Aorta (tissue), 5 donors: ENCODE measurements around the gene LMNTD1. TPM values are rescaled to one million over a fixed set of nuclear protein-coding genes. Genes with fewer than 3 reads are reported as not detected.
"Not testable (repeated sequence)": the region's sequence is repeated elsewhere in the genome, so short reads cannot be mapped to it uniquely, and the experiment has no call there.

Experiments used
- ATAC-seq: fragments of 200-7000 bp; cut with Tn5 transposase; one replicate; pipeline ENCODE4 v1.9.1; 2022; ENCODE audit warnings: moderate library complexity; ENCODE audit not compliant: low FRiP score
- DNase-seq, 2 donors: peaks; one replicate each; pipeline ENCODE4 v3.0.0-alpha.2; 2020
- H3K27ac ChIP-seq, 2 donors: one replicate each; pipeline ENCODE4 v1.5.1; 2013; ENCODE audit warnings: low read length in 2 of 2, mild to moderate bottlenecking in 2 of 2, moderate library complexity in 2 of 2, control low read depth in 1 of 2, inconsistent platforms in 1 of 2, low read depth in 1 of 2
- H3K27me3 ChIP-seq, 2 donors: one replicate each; pipeline ENCODE4 v1.6.1; 2013; ENCODE audit warnings: control low read depth in 1 of 2, low read length in 1 of 2, mild to moderate bottlenecking in 1 of 2, moderate library complexity in 1 of 2; ENCODE audit not compliant: insufficient read depth in 2 of 2, control insufficient read depth in 1 of 2
- H3K36me3 ChIP-seq, 2 donors: one replicate each; pipeline ENCODE4 v1.6.1; 2013; ENCODE audit warnings: control low read depth in 1 of 2, low read length in 1 of 2, mild to moderate bottlenecking in 1 of 2; ENCODE audit not compliant: insufficient read depth in 2 of 2, control insufficient read depth in 1 of 2
- H3K4me1 ChIP-seq, 2 donors: one replicate each; pipeline ENCODE4 v1.6.1; 2013; ENCODE audit warnings: low read length in 2 of 2, control low read depth in 1 of 2, mild to moderate bottlenecking in 1 of 2, moderate library complexity in 1 of 2; ENCODE audit not compliant: insufficient read depth in 2 of 2, control insufficient read depth in 1 of 2
- H3K4me3 ChIP-seq, 2 donors: one replicate each; pipeline ENCODE4 v1.5.1; 2013; ENCODE audit warnings: low read length in 2 of 2, control low read depth in 1 of 2, mild to moderate bottlenecking in 1 of 2
- H3K9me3 ChIP-seq: one replicate; pipeline ENCODE4 v1.6.1; 2013; ENCODE audit warnings: mild to moderate bottlenecking, low read length; ENCODE audit not compliant: control insufficient read depth
- WGBS, 2 donors: extraction: QIAGEN DNeasy Blood & Tissue Kit; methylation state at CpG; one replicate each; pipeline ENCODE4 v1.1.7; 2013; 5-methylcytosine and 5-hydroxymethylcytosine counted together
- intact Hi-C, 2 donors: fragments of 100-400 bp; cut with DNase I; formaldehyde crosslinking; loops; one replicate each; pipeline versions ENCODE4 v1.14.2 to v1.15.0; 2022
- long read RNA-seq, 2 donors: library from polyadenylated mRNA; unstranded; transcript quantifications; one replicate each; pipeline ENCODE4 v2.0.0, GENCODE V29; 2020 to 2021
- polyA plus RNA-seq, 2 donors: library from polyadenylated mRNA; stranded (reverse); fragments of 200-250 nt; gene quantifications; one replicate each; pipeline ENCODE4 v1.2.3, GENCODE V29; 2013
- total RNA-seq, 2 donors: library from RNA; stranded (reverse); fragmentation: NEBNext Ultra II Directional; extraction: Animal tissue kit (Norgen Biotek cat#: 25700); gene quantifications; one replicate each; pipeline ENCODE4 v1.2.1, GENCODE V29; 2021
- donor health status: healthy with polysubstance abuse.
- donor health status: Bipolar disorder and iron deficiency.
- donor health status: DM: no; HTN: no; CAD: no.
- donor health status: DM: no; HTN: no; CAD: no.
- donor health status: DM: yes; HTN: yes; CAD: no.

Gene LMNTD1
- total RNA-seq (not detected), polyA plus RNA-seq (not detected)
- long read RNA-seq, donor 1 = 0 reads
- long read RNA-seq, donor 2 = 0 reads

- 0 to 5% methylated on average over 1 of the region's 1 CpG for WGBS, 2 donors
- no peaks in the 10 kb centered on the region for H3K36me3 ChIP-seq
- no peaks in the 10 kb centered on the region for H3K4me1 ChIP-seq
- H3K27me3 ChIP-seq = no peaks in the 10 kb centered on the region
- DNase-seq (no peak), ATAC-seq (no peak)
- H3K9me3 ChIP-seq = no peaks in the 10 kb centered on the region
- no peak within 1 kb of the TSS for H3K4me3 ChIP-seq
- no peak within 1 kb of the TSS for H3K27ac ChIP-seq
- intact Hi-C loops = no loop called here
These were observed at the start of gene LMNTD1 for GRCh38 chr12:25553098-25553497. TSS of gene LMNTD1 (minus strand) at chr12:25553283. CDS start at chr12:25552959, 324 bp downstream.

- H3K27ac ChIP-seq = no peak overlapping the region
- no peaks in the 10 kb centered on the region for H3K27me3 ChIP-seq
- no peaks in the 10 kb centered on the region for H3K4me1 ChIP-seq
- no peaks in the 10 kb centered on the region for H3K36me3 ChIP-seq
- no peak overlapping the region for H3K4me3 ChIP-seq
- WGBS, 2 donors = 80 to 85% methylated on average over 3 of the region's 3 CpGs
- DNase-seq = no peak
- intact Hi-C loops = no loop called here
- no peak for ATAC-seq
- no peaks in the 10 kb centered on the region for H3K9me3 ChIP-seq
These were observed 45.9 kb upstream of the LMNTD1 start for GRCh38 chr12:25598956-25599355.

- DNase-seq, intact Hi-C loops, ATAC-seq: not testable (repeated sequence)
These were observed 42.4 kb upstream of the LMNTD1 start for GRCh38 chr12:25595496-25595895.

GRCh38 chr12:25594376-25594775, 41.3 kb upstream of the LMNTD1 start:
- H3K36me3 ChIP-seq = no peaks in the 10 kb centered on the region
- H3K4me3 ChIP-seq = no peak overlapping the region
- intact Hi-C loops = no loop called here
- no peak overlapping the region for H3K27ac ChIP-seq
- DNase-seq = no peak
- H3K9me3 ChIP-seq = no peaks in the 10 kb centered on the region
- ATAC-seq = no peak
- WGBS, 2 donors = 93 to 96% methylated on average over 2 of the region's 2 CpGs
- H3K4me1 ChIP-seq = no peaks in the 10 kb centered on the region
- H3K27me3 ChIP-seq = no peaks in the 10 kb centered on the region

More at GRCh38 chr12:25595496-25595895, 42.4 kb upstream of the LMNTD1 start:
- H3K9me3 ChIP-seq, H3K27me3 ChIP-seq, H3K4me1 ChIP-seq, H3K36me3 ChIP-seq, H3K27ac ChIP-seq, H3K4me3 ChIP-seq: not testable (repeated sequence)

- no peaks in the 10 kb centered on the region for H3K36me3 ChIP-seq
- H3K4me3 ChIP-seq = no peak overlapping the region
- H3K27ac ChIP-seq = no peak overlapping the region
- intact Hi-C loops = no loop called here
- H3K4me1 ChIP-seq = no peaks in the 10 kb centered on the region
- 59% methylated on average over 5 of the region's 5 CpGs for WGBS, 2 donors
- DNase-seq (no peak), ATAC-seq (no peak)
- H3K27me3 ChIP-seq = no peaks in the 10 kb centered on the region
- H3K9me3 ChIP-seq = no peaks in the 10 kb centered on the region
These were observed 39.8 kb upstream of the LMNTD1 start for GRCh38 chr12:25592725-25593495.

GRCh38 chr12:25591144-25591543, 38.1 kb upstream of the LMNTD1 start:
- Histone ChIP-seq H3K36me3 (no peaks in the 10 kb centered on the region), H3K9me3 (peaks cover 1% of the 10 kb centered on the region), H3K4me3 (no peak overlapping the region), H3K4me1 (no peaks in the 10 kb centered on the region), H3K27me3 (no peaks in the 10 kb centered on the region), H3K27ac (no peak overlapping the region)
- intact Hi-C loops = no loop called here
- ATAC-seq (no peak), DNase-seq (no peak)

- Histone ChIP-seq H3K4me3 (no peak overlapping the region), H3K9me3 (peaks cover 1% of the 10 kb centered on the region), H3K27me3 (no peaks in the 10 kb centered on the region), H3K4me1 (no peaks in the 10 kb centered on the region), H3K36me3 (no peaks in the 10 kb centered on the region), H3K27ac (no peak overlapping the region)
- ATAC-seq (no peak), DNase-seq (no peak)
- intact Hi-C loops = no loop called here
- WGBS, 2 donors = 74 to 76% methylated on average over 5 of the region's 5 CpGs
These were observed 37.1 kb upstream of the LMNTD1 start for GRCh38 chr12:25590011-25590721.

GRCh38 chr12:25587346-25587745, 34.3 kb upstream of the LMNTD1 start:
- intact Hi-C loops = no loop called here
- Histone ChIP-seq H3K27me3 (no peaks in the 10 kb centered on the region), H3K4me1 (no peaks in the 10 kb centered on the region), H3K9me3 (peaks cover 1% of the 10 kb centered on the region), H3K27ac (no peak overlapping the region), H3K36me3 (no peaks in the 10 kb centered on the region), H3K4me3 (no peak overlapping the region)
- no peak for ATAC-seq
- WGBS, 2 donors = 93 to 96% methylated on average over 4 of the region's 4 CpGs
- no peak for DNase-seq

- no peaks in the 10 kb centered on the region for H3K36me3 ChIP-seq
- H3K27me3 ChIP-seq = no peaks in the 10 kb centered on the region
- H3K9me3 ChIP-seq = peaks cover 1% of the 10 kb centered on the region
- no peak for DNase-seq
- 86 to 88% methylated on average over 5 of the region's 5 CpGs for WGBS, 2 donors
- no peaks in the 10 kb centered on the region for H3K4me1 ChIP-seq
- no peak overlapping the region for H3K27ac ChIP-seq
- no peak for ATAC-seq
- intact Hi-C loops = no loop called here
- no peak overlapping the region for H3K4me3 ChIP-seq
These were observed 32.6 kb upstream of the LMNTD1 start for GRCh38 chr12:25585662-25586061.
